WTC11 (cell line): ENCODE data around the gene PRKACG. TPM values are rescaled to one million over a fixed set of nuclear protein-coding genes. Genes with fewer than 3 reads are reported as not detected.

Experiments used
- ATAC-seq: fragments of 200-7000 bp; cut with Tn5 transposase; 2 replicates; pipeline ENCODE4 v1.10.0; 2021; ENCODE audit warnings: mild to moderate bottlenecking, moderate library complexity
- CTCF ChIA-PET: fragments of 300-600 bp; sonication (Branson Sonifier 250); formaldehyde crosslinking; loops from one replicate; lab custom pipeline; 2021; ENCODE audit warnings: antibody characterized with exemption; lab: Charles Lee
- POLR2A ChIA-PET: fragments of 350-600 bp; sonication (Branson Sonifier 250); formaldehyde crosslinking; loops from one replicate; lab custom pipeline; 2021; ENCODE audit warnings: antibody characterized with exemption; lab: Charles Lee
- DNase-seq: peaks from one replicate; pipeline ENCODE4 v3.0.0; 2021; ENCODE audit warnings: low spot score
- H3K27ac Mint-ChIP-seq: 2 replicates; pipeline ENCODE4 v1.8.0; 2021; ENCODE audit warnings: mixed read lengths
- H3K27me3 Mint-ChIP-seq: 2 replicates; pipeline ENCODE4 v1.8.0; 2021; ENCODE audit warnings: low read depth, mild to moderate bottlenecking, moderate library complexity, mixed read lengths
- H3K36me3 Mint-ChIP-seq: 2 replicates; pipeline ENCODE4 v1.8.0; 2021; ENCODE audit warnings: mixed read lengths
- H3K4me1 Mint-ChIP-seq: 2 replicates; pipeline ENCODE4 v1.8.0; 2022; ENCODE audit warnings: mixed read lengths
- H3K4me3 Mint-ChIP-seq: 2 replicates; pipeline ENCODE4 v1.8.0; 2021; ENCODE audit warnings: mild to moderate bottlenecking, moderate library complexity, mixed read lengths
- H3K9me3 Mint-ChIP-seq: 2 replicates; pipeline ENCODE4 v1.8.0; 2021; ENCODE audit warnings: mixed read lengths
- CREB1 ChIP-seq: sonication (generic); formaldehyde crosslinking; IDR thresholded peaks from 2 replicates; pipeline ENCODE4 v1.8.0; 2023; ENCODE audit warnings: mild to moderate bottlenecking, missing genetic modification reagents
- ELF4 ChIP-seq: sonication (generic); formaldehyde crosslinking; IDR thresholded peaks from 2 replicates; pipeline ENCODE4 v1.8.1; 2022; ENCODE audit warnings: low read depth, mild to moderate bottlenecking, moderate library complexity, missing genetic modification reagents
- FOXK1 ChIP-seq: sonication (generic); formaldehyde crosslinking; IDR thresholded peaks from 2 replicates; pipeline ENCODE4 v1.8.0; 2022; ENCODE audit warnings: mild to moderate bottlenecking, moderate library complexity, missing genetic modification reagents
- HMGA2 ChIP-seq: fragments of 250-450 bp; sonication (Bioruptor Pico); IDR thresholded peaks from 2 replicates; pipeline ENCODE4 v1.4.0; 2021; ENCODE audit warnings: mild to moderate bottlenecking, moderate library complexity
- NFE2L1 ChIP-seq: sonication (generic); formaldehyde crosslinking; IDR thresholded peaks from 2 replicates; pipeline ENCODE4 v1.8.1; 2023; ENCODE audit warnings: missing genetic modification reagents
- NR1H2 ChIP-seq: sonication (generic); formaldehyde crosslinking; IDR thresholded peaks from 2 replicates; pipeline ENCODE4 v1.9.0; 2021; ENCODE audit warnings: mild to moderate bottlenecking, moderate library complexity, missing genetic modification reagents
- OVOL2 ChIP-seq: fragments of 250-450 bp; sonication (Bioruptor Pico); IDR thresholded peaks from 2 replicates; pipeline ENCODE4 v1.9.0; 2021; ENCODE audit warnings: mild to moderate bottlenecking, borderline replicate concordance
- TEAD1 ChIP-seq: sonication (generic); formaldehyde crosslinking; IDR thresholded peaks from 2 replicates; pipeline ENCODE4 v1.8.0; 2022; ENCODE audit warnings: mild to moderate bottlenecking, missing genetic modification reagents
- ZBTB21 ChIP-seq: sonication (generic); formaldehyde crosslinking; IDR thresholded peaks from 2 replicates; pipeline ENCODE4 v1.8.1; 2023; ENCODE audit warnings: mild to moderate bottlenecking, missing genetic modification reagents, borderline replicate concordance
- ZNF121 ChIP-seq: sonication (generic); formaldehyde crosslinking; IDR thresholded peaks from 2 replicates; pipeline ENCODE4 v1.8.0; 2023; ENCODE audit warnings: missing genetic modification reagents
- ZNF263 ChIP-seq: sonication (generic); formaldehyde crosslinking; IDR thresholded peaks from 2 replicates; pipeline ENCODE4 v1.8.1; 2022; ENCODE audit warnings: low read depth, mild to moderate bottlenecking, moderate library complexity, missing genetic modification reagents
- ZNF396 ChIP-seq: fragments of 250-450 bp; sonication (Bioruptor Pico); IDR thresholded peaks from 2 replicates; pipeline ENCODE4 v1.8.0; 2021; ENCODE audit warnings: mild to moderate bottlenecking, moderate library complexity, borderline replicate concordance
- total RNA-seq: library from RNA; stranded (reverse); gene quantifications from 3 replicates; pipeline ENCODE4 v1.2.3, GENCODE V29; 2021
- TF ChIP-seq, protein P1 (sequence below): fragments of 200-600 bp; IDR thresholded peaks from 2 replicates; pipeline ENCODE4 v1.8.0; 2022; ENCODE audit warnings: antibody characterized with exemption
- TF ChIP-seq, protein P2 (sequence below): sonication (generic); formaldehyde crosslinking; IDR thresholded peaks from 2 replicates; pipeline ENCODE4 v1.8.1; 2022; ENCODE audit warnings: mild to moderate bottlenecking, moderate library complexity, missing genetic modification reagents
- TF ChIP-seq, protein P3 (sequence below): fragments of 250-450 bp; sonication (Bioruptor Pico); IDR thresholded peaks from 2 replicates; pipeline ENCODE4 v1.9.0; 2021; ENCODE audit warnings: mild to moderate bottlenecking
- TF ChIP-seq, protein P4 (sequence below): sonication (generic); formaldehyde crosslinking; IDR thresholded peaks from 2 replicates; pipeline ENCODE4 v1.8.1; 2023; ENCODE audit warnings: mild to moderate bottlenecking, missing genetic modification reagents, borderline replicate concordance
- TF ChIP-seq, protein P5 (sequence below): sonication (generic); formaldehyde crosslinking; IDR thresholded peaks from 2 replicates; pipeline ENCODE4 v1.8.1; 2022; ENCODE audit warnings: low read depth, missing genetic modification reagents, borderline replicate concordance
- TF ChIP-seq, protein P6 (sequence below): fragments of 250-450 bp; sonication (Bioruptor Pico); IDR thresholded peaks from 2 replicates; pipeline ENCODE4 v1.8.0; 2021; ENCODE audit warnings: mild to moderate bottlenecking
- TF ChIP-seq, protein P7 (sequence below): sonication (generic); formaldehyde crosslinking; IDR thresholded peaks from 2 replicates; pipeline ENCODE4 v1.8.1; 2023; ENCODE audit warnings: mild to moderate bottlenecking, moderate library complexity, missing genetic modification reagents

PRKACG gene
- total RNA-seq, 1 experiment from 2014 or later = not detected

DNA sequence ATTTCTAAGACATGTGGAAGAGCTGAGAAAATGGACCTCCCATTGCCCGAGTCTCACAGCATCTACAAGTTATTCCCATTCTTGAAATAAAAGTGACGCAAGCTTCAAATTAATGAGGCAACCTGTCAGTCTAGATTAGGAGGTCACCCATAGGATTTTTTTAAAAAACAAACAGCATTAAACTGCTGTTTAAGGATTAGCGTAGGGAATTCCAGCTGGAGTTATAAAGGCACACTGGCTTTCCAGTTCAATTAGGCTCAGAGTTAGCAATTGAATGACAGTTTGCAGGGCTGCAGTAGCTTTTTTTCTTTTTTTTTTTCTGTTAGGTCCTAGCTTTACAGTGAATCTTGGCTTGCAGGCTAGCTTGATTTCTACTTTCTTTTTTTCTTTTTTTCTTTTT lies 16.2 kb downstream of the PRKACG start:
- ChIA-PET POLR2A (no interaction called here), CTCF (interaction anchor here (0.8 to 4.4 kb wide), 9 partner anchors 9 to 435 kb away, joined by 3 to 27 read pairs (median 4); no protein-coding TSS in a partner anchor)
- DNase-seq = no peak
- Mint-ChIP-seq H3K27me3 (no peaks in the 10 kb centered on the region), H3K4me1 (peaks cover 37% of the 10 kb centered on the region), H3K36me3 (no peaks in the 10 kb centered on the region), H3K4me3 (no peak overlapping the region), H3K9me3 (no peaks in the 10 kb centered on the region), H3K27ac (0 out of 2 replicates have a peak overlapping the region, but pooled peaks have one; percentile 43)
- ATAC-seq = no peak
- TF ChIP-seq OVOL2 (CRISPR knock-in tag) = no peak
- no peak for TF ChIP-seq ZNF263 (CRISPR knock-in tag)
- no peak for TF ChIP-seq NR1H2 (CRISPR knock-in tag)
- no peak for TF ChIP-seq ZNF121 (CRISPR knock-in tag)
- no peak for TF ChIP-seq HMGA2 (CRISPR knock-in tag)
- TF ChIP-seq, protein P1, sequence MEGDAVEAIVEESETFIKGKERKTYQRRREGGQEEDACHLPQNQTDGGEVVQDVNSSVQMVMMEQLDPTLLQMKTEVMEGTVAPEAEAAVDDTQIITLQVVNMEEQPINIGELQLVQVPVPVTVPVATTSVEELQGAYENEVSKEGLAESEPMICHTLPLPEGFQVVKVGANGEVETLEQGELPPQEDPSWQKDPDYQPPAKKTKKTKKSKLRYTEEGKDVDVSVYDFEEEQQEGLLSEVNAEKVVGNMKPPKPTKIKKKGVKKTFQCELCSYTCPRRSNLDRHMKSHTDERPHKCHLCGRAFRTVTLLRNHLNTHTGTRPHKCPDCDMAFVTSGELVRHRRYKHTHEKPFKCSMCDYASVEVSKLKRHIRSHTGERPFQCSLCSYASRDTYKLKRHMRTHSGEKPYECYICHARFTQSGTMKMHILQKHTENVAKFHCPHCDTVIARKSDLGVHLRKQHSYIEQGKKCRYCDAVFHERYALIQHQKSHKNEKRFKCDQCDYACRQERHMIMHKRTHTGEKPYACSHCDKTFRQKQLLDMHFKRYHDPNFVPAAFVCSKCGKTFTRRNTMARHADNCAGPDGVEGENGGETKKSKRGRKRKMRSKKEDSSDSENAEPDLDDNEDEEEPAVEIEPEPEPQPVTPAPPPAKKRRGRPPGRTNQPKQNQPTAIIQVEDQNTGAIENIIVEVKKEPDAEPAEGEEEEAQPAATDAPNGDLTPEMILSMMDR = no peak
- TF ChIP-seq, protein P2, sequence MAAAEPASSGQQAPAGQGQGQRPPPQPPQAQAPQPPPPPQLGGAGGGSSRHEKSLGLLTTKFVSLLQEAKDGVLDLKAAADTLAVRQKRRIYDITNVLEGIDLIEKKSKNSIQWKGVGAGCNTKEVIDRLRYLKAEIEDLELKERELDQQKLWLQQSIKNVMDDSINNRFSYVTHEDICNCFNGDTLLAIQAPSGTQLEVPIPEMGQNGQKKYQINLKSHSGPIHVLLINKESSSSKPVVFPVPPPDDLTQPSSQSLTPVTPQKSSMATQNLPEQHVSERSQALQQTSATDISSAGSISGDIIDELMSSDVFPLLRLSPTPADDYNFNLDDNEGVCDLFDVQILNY (CRISPR knock-in tag) = no peak
- TF ChIP-seq ZBTB21 (CRISPR knock-in tag) = no peak
- no peak for TF ChIP-seq NFE2L1
- no peak for TF ChIP-seq ZNF396 (CRISPR knock-in tag)
- TF ChIP-seq, protein P3, sequence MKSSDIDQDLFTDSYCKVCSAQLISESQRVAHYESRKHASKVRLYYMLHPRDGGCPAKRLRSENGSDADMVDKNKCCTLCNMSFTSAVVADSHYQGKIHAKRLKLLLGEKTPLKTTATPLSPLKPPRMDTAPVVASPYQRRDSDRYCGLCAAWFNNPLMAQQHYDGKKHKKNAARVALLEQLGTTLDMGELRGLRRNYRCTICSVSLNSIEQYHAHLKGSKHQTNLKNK = no peak
- no peak for TF ChIP-seq CREB1
- no peak for TF ChIP-seq TEAD1 (CRISPR knock-in tag)
- TF ChIP-seq ELF4 (CRISPR knock-in tag) = no peak

DNA sequence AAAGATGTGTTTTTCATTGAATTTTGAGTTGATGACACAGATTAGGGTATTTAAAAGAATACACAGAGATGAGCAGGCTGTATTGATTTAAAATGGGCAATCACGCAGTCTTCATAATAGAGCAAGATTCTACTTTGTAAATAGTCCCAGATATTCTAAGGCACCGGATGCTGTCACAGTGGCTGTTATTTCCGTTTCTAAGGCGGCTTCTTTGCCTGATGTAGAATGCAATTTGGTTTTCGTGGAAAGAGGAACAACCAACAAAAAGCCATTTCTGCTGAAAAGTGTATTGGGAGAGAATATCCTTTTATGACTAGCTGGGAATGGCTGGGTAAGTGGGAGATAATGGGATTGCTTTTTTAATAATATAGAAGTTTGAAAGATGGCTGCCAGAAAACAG lies 17.5 kb downstream of the PRKACG start:
- TF ChIP-seq ELF4 (CRISPR knock-in tag) (no peak), FOXK1 (no peak)
- no peak for ATAC-seq
- Mint-ChIP-seq H3K36me3 (no peaks in the 10 kb centered on the region), H3K4me1 (peaks cover 37% of the 10 kb centered on the region), H3K27ac (no peak overlapping the region), H3K9me3 (no peaks in the 10 kb centered on the region), H3K4me3 (no peak overlapping the region), H3K27me3 (no peaks in the 10 kb centered on the region)
- ChIA-PET POLR2A (no interaction called here), CTCF (interaction anchor here (0.9 to 4.4 kb wide), 3 partner anchors 17 to 428 kb away, joined by 3 to 27 read pairs (median 4); no protein-coding TSS in a partner anchor)
- no peak for DNase-seq

DNA sequence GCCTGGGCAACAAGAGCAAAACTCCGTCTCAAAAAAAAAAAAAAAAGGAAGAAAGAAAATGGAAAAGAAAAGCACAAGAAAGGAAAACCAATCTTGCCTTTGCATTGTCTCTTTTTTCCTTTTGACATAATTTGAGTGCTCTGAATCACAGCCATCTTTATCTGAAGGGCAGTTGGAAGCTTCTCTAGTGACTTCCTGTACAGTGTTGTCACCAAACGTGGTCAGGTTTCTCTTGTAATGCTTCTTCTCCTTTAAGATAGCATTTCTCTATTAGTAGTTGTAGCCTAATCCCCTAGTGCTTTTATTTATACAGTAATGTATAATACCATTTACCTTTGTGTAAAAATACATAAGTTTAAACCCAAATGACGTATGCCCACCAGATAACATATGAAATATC lies 18.1 kb downstream of the PRKACG start:
- no peak for DNase-seq
- CTCF ChIA-PET = interaction anchor here (4.4 kb wide), 1 partner anchor 412 kb away, joined by 27 read pairs; no protein-coding TSS in a partner anchor
- no peaks in the 10 kb centered on the region for H3K27me3 Mint-ChIP-seq
- H3K4me1 Mint-ChIP-seq = peaks cover 37% of the 10 kb centered on the region
- POLR2A ChIA-PET = no interaction called here
- no peaks in the 10 kb centered on the region for H3K36me3 Mint-ChIP-seq
- ATAC-seq = no peak
- H3K9me3 Mint-ChIP-seq = no peaks in the 10 kb centered on the region
- no peak overlapping the region for H3K4me3 Mint-ChIP-seq
- H3K27ac Mint-ChIP-seq = no peak overlapping the region
- no peak for TF ChIP-seq ZNF396 (CRISPR knock-in tag)
- TF ChIP-seq, protein P4, sequence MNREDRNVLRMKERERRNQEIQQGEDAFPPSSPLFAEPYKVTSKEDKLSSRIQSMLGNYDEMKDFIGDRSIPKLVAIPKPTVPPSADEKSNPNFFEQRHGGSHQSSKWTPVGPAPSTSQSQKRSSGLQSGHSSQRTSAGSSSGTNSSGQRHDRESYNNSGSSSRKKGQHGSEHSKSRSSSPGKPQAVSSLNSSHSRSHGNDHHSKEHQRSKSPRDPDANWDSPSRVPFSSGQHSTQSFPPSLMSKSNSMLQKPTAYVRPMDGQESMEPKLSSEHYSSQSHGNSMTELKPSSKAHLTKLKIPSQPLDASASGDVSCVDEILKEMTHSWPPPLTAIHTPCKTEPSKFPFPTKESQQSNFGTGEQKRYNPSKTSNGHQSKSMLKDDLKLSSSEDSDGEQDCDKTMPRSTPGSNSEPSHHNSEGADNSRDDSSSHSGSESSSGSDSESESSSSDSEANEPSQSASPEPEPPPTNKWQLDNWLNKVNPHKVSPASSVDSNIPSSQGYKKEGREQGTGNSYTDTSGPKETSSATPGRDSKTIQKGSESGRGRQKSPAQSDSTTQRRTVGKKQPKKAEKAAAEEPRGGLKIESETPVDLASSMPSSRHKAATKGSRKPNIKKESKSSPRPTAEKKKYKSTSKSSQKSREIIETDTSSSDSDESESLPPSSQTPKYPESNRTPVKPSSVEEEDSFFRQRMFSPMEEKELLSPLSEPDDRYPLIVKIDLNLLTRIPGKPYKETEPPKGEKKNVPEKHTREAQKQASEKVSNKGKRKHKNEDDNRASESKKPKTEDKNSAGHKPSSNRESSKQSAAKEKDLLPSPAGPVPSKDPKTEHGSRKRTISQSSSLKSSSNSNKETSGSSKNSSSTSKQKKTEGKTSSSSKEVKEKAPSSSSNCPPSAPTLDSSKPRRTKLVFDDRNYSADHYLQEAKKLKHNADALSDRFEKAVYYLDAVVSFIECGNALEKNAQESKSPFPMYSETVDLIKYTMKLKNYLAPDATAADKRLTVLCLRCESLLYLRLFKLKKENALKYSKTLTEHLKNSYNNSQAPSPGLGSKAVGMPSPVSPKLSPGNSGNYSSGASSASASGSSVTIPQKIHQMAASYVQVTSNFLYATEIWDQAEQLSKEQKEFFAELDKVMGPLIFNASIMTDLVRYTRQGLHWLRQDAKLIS = no peak
- TF ChIP-seq, protein P5, sequence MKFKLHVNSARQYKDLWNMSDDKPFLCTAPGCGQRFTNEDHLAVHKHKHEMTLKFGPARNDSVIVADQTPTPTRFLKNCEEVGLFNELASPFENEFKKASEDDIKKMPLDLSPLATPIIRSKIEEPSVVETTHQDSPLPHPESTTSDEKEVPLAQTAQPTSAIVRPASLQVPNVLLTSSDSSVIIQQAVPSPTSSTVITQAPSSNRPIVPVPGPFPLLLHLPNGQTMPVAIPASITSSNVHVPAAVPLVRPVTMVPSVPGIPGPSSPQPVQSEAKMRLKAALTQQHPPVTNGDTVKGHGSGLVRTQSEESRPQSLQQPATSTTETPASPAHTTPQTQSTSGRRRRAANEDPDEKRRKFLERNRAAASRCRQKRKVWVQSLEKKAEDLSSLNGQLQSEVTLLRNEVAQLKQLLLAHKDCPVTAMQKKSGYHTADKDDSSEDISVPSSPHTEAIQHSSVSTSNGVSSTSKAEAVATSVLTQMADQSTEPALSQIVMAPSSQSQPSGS = no peak
- TF ChIP-seq, protein P6, sequence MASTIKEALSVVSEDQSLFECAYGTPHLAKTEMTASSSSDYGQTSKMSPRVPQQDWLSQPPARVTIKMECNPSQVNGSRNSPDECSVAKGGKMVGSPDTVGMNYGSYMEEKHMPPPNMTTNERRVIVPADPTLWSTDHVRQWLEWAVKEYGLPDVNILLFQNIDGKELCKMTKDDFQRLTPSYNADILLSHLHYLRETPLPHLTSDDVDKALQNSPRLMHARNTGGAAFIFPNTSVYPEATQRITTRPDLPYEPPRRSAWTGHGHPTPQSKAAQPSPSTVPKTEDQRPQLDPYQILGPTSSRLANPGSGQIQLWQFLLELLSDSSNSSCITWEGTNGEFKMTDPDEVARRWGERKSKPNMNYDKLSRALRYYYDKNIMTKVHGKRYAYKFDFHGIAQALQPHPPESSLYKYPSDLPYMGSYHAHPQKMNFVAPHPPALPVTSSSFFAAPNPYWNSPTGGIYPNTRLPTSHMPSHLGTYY = no peak
- TF ChIP-seq, protein P7, sequence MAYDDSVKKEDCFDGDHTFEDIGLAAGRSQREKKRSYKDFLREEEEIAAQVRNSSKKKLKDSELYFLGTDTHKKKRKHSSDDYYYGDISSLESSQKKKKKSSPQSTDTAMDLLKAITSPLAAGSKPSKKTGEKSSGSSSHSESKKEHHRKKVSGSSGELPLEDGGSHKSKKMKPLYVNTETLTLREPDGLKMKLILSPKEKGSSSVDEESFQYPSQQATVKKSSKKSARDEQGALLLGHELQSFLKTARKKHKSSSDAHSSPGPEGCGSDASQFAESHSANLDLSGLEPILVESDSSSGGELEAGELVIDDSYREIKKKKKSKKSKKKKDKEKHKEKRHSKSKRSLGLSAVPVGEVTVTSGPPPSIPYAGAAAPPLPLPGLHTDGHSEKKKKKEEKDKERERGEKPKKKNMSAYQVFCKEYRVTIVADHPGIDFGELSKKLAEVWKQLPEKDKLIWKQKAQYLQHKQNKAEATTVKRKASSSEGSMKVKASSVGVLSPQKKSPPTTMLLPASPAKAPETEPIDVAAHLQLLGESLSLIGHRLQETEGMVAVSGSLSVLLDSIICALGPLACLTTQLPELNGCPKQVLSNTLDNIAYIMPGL (CRISPR knock-in tag) = no peak
